D341Med (cell line): ENCODE data around the gene DOCK1.
"Not testable (repeated sequence)": the region's sequence is repeated elsewhere in the genome, so short reads cannot be mapped to it uniquely, and the experiment has no call there.

Experiments
- DNase-seq: peaks from one replicate; pipeline ENCODE4 v3.0.0; 2012; ENCODE audit warnings: low spot score

Gene DOCK1

GRCh38 chr10:126904818-126905701, at the start of gene DOCK1:
Gene DOCK1 (plus strand): TSS chr10:126905428. CDS start chr10:126905518, 90 bp downstream.
- DNase-seq, result peak; percentile 82

- no peak for DNase-seq
These were observed 47.9 kb upstream of the DOCK1 start for GRCh38 chr10:126857178-126857806.

GRCh38 chr10:126867567-126868365, 37.5 kb upstream of the DOCK1 start:
- no peak for DNase-seq

- no peak for DNase-seq
These were observed 36.9 kb upstream of the DOCK1 start for GRCh38 chr10:126868371-126868770.

- DNase-seq, result no peak
These were observed 33.1 kb upstream of the DOCK1 start for GRCh38 chr10:126872135-126872534.

- DNase-seq, result no peak
These were observed 32.5 kb upstream of the DOCK1 start for GRCh38 chr10:126872768-126873167.

- no peak for DNase-seq
These were observed 28.8 kb upstream of the DOCK1 start for GRCh38 chr10:126876456-126876855.

GRCh38 chr10:126877390-126877789, 27.8 kb upstream of the DOCK1 start:
- no peak for DNase-seq

- no peak for DNase-seq
These were observed 26.6 kb upstream of the DOCK1 start for GRCh38 chr10:126878594-126878993.

GRCh38 chr10:126880926-126881325, 24.3 kb upstream of the DOCK1 start:
- DNase-seq, result no peak

GRCh38 chr10:126882055-126882454, 23.2 kb upstream of the DOCK1 start:
- not testable (repeated sequence) for DNase-seq

- DNase-seq, result not testable (repeated sequence)
These were observed 16.8 kb upstream of the DOCK1 start for GRCh38 chr10:126888436-126888835.

GRCh38 chr10:126889421-126889820, 15.8 kb upstream of the DOCK1 start:
- no peak for DNase-seq

- DNase-seq, result not testable (repeated sequence)
These were observed 14.4 kb upstream of the DOCK1 start for GRCh38 chr10:126890797-126891196.

- DNase-seq, result no peak
These were observed 12.7 kb upstream of the DOCK1 start for GRCh38 chr10:126892226-126893175.

- DNase-seq, result no peak
These were observed 12.0 kb upstream of the DOCK1 start for GRCh38 chr10:126893206-126893605.

- no peak for DNase-seq
These were observed 11.4 kb upstream of the DOCK1 start for GRCh38 chr10:126893841-126894240.

GRCh38 chr10:126895214-126895781, 9.9 kb upstream of the DOCK1 start:
- no peak for DNase-seq

- no peak for DNase-seq
These were observed 6.8 kb upstream of the DOCK1 start for GRCh38 chr10:126898460-126898859.

GRCh38 chr10:126899529-126899928, 5.7 kb upstream of the DOCK1 start:
- not testable (repeated sequence) for DNase-seq

GRCh38 chr10:126902157-126902556, 3.1 kb upstream of the DOCK1 start:
- DNase-seq, result no peak
